SJCRH30 (cell line): ENCODE measurements around the gene CIAO2A. TPM values are rescaled to one million over a fixed set of nuclear protein-coding genes. Genes with fewer than 3 reads are reported as not detected.
A peak's percentile ranks its signal among the peaks of the same experiment; 100 is the strongest.
"Not testable (repeated sequence)": the region's sequence is repeated elsewhere in the genome, so short reads cannot be mapped to it uniquely, and the experiment has no call there.

ENCODE experiments used
- DNase-seq, 2 experiments: peaks; one replicate each; pipeline ENCODE4 v3.0.0-alpha.2; 2015 to 2020
- H3K27ac ChIP-seq: fragments of 250-450 bp; sonication (Bioruptor Pico); 2 replicates; pipeline ENCODE4 v1.5.1; 2020; ENCODE audit warnings: mild to moderate bottlenecking, moderate library complexity
- H3K27me3 ChIP-seq: fragments of 250-450 bp; sonication (Bioruptor Pico); 2 replicates; pipeline ENCODE4 v1.5.1; 2020; ENCODE audit warnings: mild to moderate bottlenecking, moderate library complexity
- H3K36me3 ChIP-seq: fragments of 250-450 bp; sonication (Bioruptor Pico); 2 replicates; pipeline ENCODE4 v1.5.1; 2020; ENCODE audit warnings: mild to moderate bottlenecking, moderate library complexity
- H3K4me1 ChIP-seq: fragments of 250-450 bp; sonication (Bioruptor Pico); 2 replicates; pipeline ENCODE4 v1.5.1; 2020; ENCODE audit warnings: mild to moderate bottlenecking, moderate library complexity
- H3K4me3 ChIP-seq: fragments of 250-450 bp; sonication (Bioruptor Pico); 2 replicates; pipeline ENCODE4 v1.5.1; 2020; ENCODE audit warnings: mild to moderate bottlenecking, moderate library complexity
- H3K9me3 ChIP-seq: fragments of 250-450 bp; sonication (Bioruptor Pico); replicated peaks from 2 replicates; pipeline ENCODE4 v1.5.1; 2020; ENCODE audit warnings: mild to moderate bottlenecking, moderate library complexity
- total RNA-seq: library from RNA; depleted of rRNA; stranded (reverse); fragments of >200 nt; shearing (Covaris generic); gene quantifications from 2 replicates; pipeline ENCODE4 v1.2.3, GENCODE V29; 2014

Gene CIAO2A
- total RNA-seq, 1 experiment from 2014 or later = 143 TPM

- no peaks in the 10 kb centered on the region for H3K27me3 ChIP-seq
- H3K27ac ChIP-seq = no peak overlapping the region
- peaks cover 13% of the 10 kb centered on the region for H3K36me3 ChIP-seq
- DNase-seq = no peak
- 0 out of 2 replicates have a peak, but pooled peaks cover 2% of the 10 kb centered on the region for H3K4me1 ChIP-seq
- no peaks in the 10 kb centered on the region for H3K9me3 ChIP-seq
- no peak overlapping the region for H3K4me3 ChIP-seq
Measured at GRCh38 chr15:64070965-64071851, 22.4 kb downstream of the CIAO2A start.

DNA sequence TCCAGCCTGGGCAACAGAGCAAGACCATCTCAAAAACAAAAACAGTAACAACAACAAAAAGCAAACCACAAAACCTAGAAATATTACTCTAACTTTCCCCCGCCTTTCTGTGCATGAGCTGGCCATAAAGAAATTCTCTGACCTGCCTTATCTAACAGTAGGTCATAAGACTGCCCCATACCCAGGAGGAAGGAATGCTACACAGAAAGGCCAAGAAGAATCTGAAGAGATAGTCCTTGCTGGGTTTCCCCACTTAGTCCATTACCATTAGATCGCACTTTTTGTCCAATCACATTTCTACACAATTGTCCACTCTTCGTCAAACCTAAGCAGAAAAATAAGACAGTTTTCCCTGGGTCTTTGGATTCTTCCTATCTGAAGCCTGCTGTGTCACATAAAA is 23.5 kb downstream of the CIAO2A start:
- Histone ChIP-seq H3K4me3 (no peak overlapping the region), H3K4me1 (0 out of 2 replicates have a peak, but pooled peaks cover 2% of the 10 kb centered on the region), H3K27ac (no peak overlapping the region), H3K27me3 (no peaks in the 10 kb centered on the region), H3K9me3 (no peaks in the 10 kb centered on the region), H3K36me3 (peaks cover 13% of the 10 kb centered on the region)
- DNase-seq = no peak

DNA sequence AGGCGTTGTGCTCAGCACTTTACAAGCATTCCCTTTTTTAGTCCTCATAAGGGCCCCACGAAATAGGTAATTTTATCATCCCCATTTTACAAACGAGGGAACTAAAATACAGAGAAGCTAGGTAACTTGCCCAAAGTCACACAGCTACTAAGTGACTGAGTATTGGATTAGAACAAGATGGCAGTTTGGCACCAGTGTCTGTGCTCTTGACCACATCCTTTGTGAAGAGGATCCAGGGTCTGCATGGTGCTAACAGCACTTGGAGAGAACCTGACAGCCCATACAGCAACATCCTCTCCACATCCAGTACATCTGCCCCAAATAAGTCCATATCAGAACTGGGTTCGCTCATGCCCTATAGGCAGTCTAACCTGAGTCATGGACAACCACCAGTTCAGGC is 25.5 kb downstream of the CIAO2A start:
- no peak for DNase-seq
- 0 out of 2 replicates have a peak, but pooled peaks cover 2% of the 10 kb centered on the region for H3K4me1 ChIP-seq
- peaks cover 11% of the 10 kb centered on the region for H3K36me3 ChIP-seq
- no peak overlapping the region for H3K4me3 ChIP-seq
- no peaks in the 10 kb centered on the region for H3K9me3 ChIP-seq
- H3K27ac ChIP-seq = no peak overlapping the region
- no peaks in the 10 kb centered on the region for H3K27me3 ChIP-seq

DNA sequence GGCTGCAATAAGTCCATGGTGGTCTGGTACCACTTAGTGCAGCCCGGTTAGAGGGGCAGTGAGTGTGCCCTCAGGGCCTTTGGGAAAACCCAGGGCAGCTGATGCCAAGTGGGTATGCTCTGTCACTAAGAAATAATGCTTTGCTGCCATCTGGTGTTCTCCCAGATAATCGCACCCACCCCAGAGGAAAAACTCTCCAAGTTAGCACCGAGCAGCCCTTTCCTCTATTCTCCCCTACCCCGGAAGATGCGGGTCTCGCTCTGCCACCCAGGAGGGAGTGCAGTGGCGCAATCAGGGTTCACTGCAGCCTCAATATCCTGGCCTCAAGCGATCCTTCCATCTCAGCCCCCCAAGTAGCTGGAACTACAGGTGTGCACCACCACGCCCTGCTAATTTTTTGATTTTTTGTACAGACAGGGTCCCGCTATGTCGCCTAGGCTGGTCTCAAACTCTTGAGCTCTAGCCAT is 26.0 kb downstream of the CIAO2A start:
- peak; percentile 69 to 90 for DNase-seq
- no peak overlapping the region for H3K27ac ChIP-seq
- H3K4me3 ChIP-seq = no peak overlapping the region
- H3K4me1 ChIP-seq = 0 out of 2 replicates have a peak, but pooled peaks cover 2% of the 10 kb centered on the region
- H3K27me3 ChIP-seq = no peaks in the 10 kb centered on the region
- H3K36me3 ChIP-seq = peaks cover 7% of the 10 kb centered on the region
- H3K9me3 ChIP-seq = no peaks in the 10 kb centered on the region

- H3K4me1 ChIP-seq = 0 out of 2 replicates have a peak, but pooled peaks cover 2% of the 10 kb centered on the region
- H3K27me3 ChIP-seq = no peaks in the 10 kb centered on the region
- no peaks in the 10 kb centered on the region for H3K9me3 ChIP-seq
- H3K4me3 ChIP-seq = no peak overlapping the region
- no peak for DNase-seq
- H3K36me3 ChIP-seq = peaks cover 2% of the 10 kb centered on the region
- no peak overlapping the region for H3K27ac ChIP-seq
Measured at GRCh38 chr15:64066451-64066850, 27.2 kb downstream of the CIAO2A start.

DNA sequence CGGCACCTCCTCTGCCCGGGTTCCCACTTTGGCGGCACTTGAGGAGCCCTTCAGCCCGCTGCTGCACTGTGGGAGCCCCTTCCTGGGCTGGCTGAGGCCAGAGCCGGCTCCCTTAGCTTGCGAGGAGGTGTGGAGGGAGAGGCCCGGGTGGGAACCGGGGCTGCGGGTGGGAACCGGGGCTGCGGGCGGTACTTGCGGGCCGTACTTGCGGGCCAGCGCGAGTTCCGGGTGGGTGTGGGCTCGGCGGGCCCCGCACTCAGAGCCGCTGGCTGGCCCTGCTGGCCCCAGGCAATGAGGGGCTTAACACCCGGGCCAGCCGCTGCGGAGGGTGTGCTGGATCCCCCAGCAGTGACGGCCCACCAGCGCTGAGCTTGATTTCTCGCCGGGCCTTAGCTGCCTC is 32.9 kb downstream of the CIAO2A start:
- Histone ChIP-seq H3K4me3 (no peak overlapping the region), H3K4me1 (no peaks in the 10 kb centered on the region), H3K36me3 (no peaks in the 10 kb centered on the region), H3K27me3 (no peaks in the 10 kb centered on the region), H3K27ac (no peak overlapping the region), H3K9me3 (no peaks in the 10 kb centered on the region)
- DNase-seq = no peak

GRCh38 chr15:64059104-64059503 is 34.5 kb downstream of the CIAO2A start:
- H3K27me3 ChIP-seq, H3K36me3 ChIP-seq, DNase-seq, H3K9me3 ChIP-seq, H3K4me3 ChIP-seq, H3K4me1 ChIP-seq, H3K27ac ChIP-seq: not testable (repeated sequence)

- no peak overlapping the region for H3K27ac ChIP-seq
- H3K4me3 ChIP-seq = no peak overlapping the region
- no peaks in the 10 kb centered on the region for H3K4me1 ChIP-seq
- H3K9me3 ChIP-seq = no peaks in the 10 kb centered on the region
- no peaks in the 10 kb centered on the region for H3K27me3 ChIP-seq
- no peak for DNase-seq
- no peaks in the 10 kb centered on the region for H3K36me3 ChIP-seq
Measured at GRCh38 chr15:64058279-64058678, 35.4 kb downstream of the CIAO2A start.

- H3K36me3 ChIP-seq, H3K27me3 ChIP-seq, H3K4me3 ChIP-seq, H3K4me1 ChIP-seq, DNase-seq, H3K9me3 ChIP-seq, H3K27ac ChIP-seq: not testable (repeated sequence)
Measured at GRCh38 chr15:64053674-64054073, 40.0 kb downstream of the CIAO2A start.

GRCh38 chr15:64052925-64053491 is 40.6 kb downstream of the CIAO2A start:
- Histone ChIP-seq H3K36me3 (no peaks in the 10 kb centered on the region), H3K4me1 (peaks cover 3% of the 10 kb centered on the region; the same call in 1 of the 2 replicates), H3K9me3 (no peaks in the 10 kb centered on the region), H3K27ac (no peak overlapping the region), H3K27me3 (no peaks in the 10 kb centered on the region), H3K4me3 (no peak overlapping the region)
- DNase-seq = no peak

GRCh38 chr15:64051407-64052259 is 42.0 kb downstream of the CIAO2A start:
- Histone ChIP-seq H3K27ac (no peak overlapping the region), H3K4me3 (no peak overlapping the region), H3K36me3 (no peaks in the 10 kb centered on the region), H3K27me3 (no peaks in the 10 kb centered on the region), H3K4me1 (peaks cover 6% of the 10 kb centered on the region; the same call in 1 of the 2 replicates), H3K9me3 (no peaks in the 10 kb centered on the region)
- DNase-seq = no peak

- Histone ChIP-seq H3K4me3 (no peak overlapping the region), H3K27me3 (no peaks in the 10 kb centered on the region), H3K9me3 (no peaks in the 10 kb centered on the region), H3K36me3 (no peaks in the 10 kb centered on the region), H3K4me1 (peaks cover 8% of the 10 kb centered on the region; the same call in 1 of the 2 replicates), H3K27ac (no peak overlapping the region)
- DNase-seq = no peak
Measured at GRCh38 chr15:64051093-64051402, 42.6 kb downstream of the CIAO2A start.

- DNase-seq = no peak
- H3K36me3 ChIP-seq = no peaks in the 10 kb centered on the region
- no peak overlapping the region for H3K4me3 ChIP-seq
- H3K4me1 ChIP-seq = peaks cover 8% of the 10 kb centered on the region; the same call in 1 of the 2 replicates
- no peak overlapping the region for H3K27ac ChIP-seq
- H3K27me3 ChIP-seq = no peaks in the 10 kb centered on the region
- H3K9me3 ChIP-seq = no peaks in the 10 kb centered on the region
Measured at GRCh38 chr15:64050281-64051092, 43.2 kb downstream of the CIAO2A start.

DNA sequence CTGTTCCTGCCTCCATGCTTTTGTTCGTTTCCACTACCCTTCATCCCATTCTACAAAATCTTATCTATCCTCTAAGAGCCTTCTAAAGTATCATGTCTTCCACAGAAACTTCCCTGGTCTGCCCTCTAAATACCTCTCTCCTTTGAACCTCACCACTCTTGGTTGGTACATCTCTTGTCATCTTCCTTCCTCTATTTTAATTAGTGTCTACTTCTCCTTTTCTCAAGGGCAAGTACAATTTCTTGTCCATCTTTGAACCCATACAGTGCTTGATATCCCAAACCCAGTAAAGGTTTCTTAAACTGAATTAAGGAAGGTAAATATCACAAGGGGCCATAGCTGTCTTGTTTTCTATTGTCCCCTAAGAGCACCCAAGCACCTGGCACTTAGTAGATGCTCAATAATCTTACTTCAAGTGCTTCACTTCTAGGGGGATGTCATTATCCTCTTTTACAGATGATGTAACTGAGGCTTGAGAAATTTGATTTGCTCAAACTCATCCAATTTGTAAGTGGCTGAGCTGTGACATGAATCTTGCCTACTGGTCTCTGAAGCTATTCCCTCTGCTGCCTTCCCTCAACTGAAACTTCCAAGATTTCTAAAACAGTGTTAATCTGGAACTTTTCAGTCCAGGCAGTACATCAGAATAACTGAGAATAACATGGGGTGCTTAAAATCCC is 44.7 kb downstream of the CIAO2A start:
- DNase-seq = no peak
- no peaks in the 10 kb centered on the region for H3K36me3 ChIP-seq
- no peaks in the 10 kb centered on the region for H3K27me3 ChIP-seq
- peaks cover 8% of the 10 kb centered on the region; the same call in 1 of the 2 replicates for H3K4me1 ChIP-seq
- H3K9me3 ChIP-seq = no peaks in the 10 kb centered on the region
- no peak overlapping the region for H3K4me3 ChIP-seq
- H3K27ac ChIP-seq = no peak overlapping the region
